K562 (cell line): ENCODE data around the gene MPV17L2. TPM values are rescaled to one million over a fixed set of nuclear protein-coding genes. Genes with fewer than 3 reads are reported as not detected.

Experiments used
- ARID1B ChIP-seq: fragments of 450-650 bp; IDR thresholded peaks from 2 replicates; pipeline ENCODE4 v1.6.1; 2016; ENCODE audit warnings: antibody characterized with exemption, mild to moderate bottlenecking, inconsistent platforms
- HNRNPLL ChIP-seq: fragments of 200-400 bp; formaldehyde crosslinking; IDR thresholded peaks from 2 replicates; pipeline ENCODE4 v1.6.1; 2017; ENCODE audit warnings: low read length, low read depth, mild to moderate bottlenecking; ENCODE audit not compliant: poor library complexity, severe bottlenecking
- LEF1 ChIP-seq: fragments of 450-650 bp; IDR thresholded peaks from 2 replicates; pipeline ENCODE4 v1.6.1; 2016; ENCODE audit warnings: mild to moderate bottlenecking
- PML ChIP-seq: IDR thresholded peaks from 2 replicates; pipeline ENCODE4 v1.6.1; 2012; ENCODE audit warnings: low read length, inconsistent platforms
- POLR3A ChIP-seq: IDR thresholded peaks from 2 replicates; pipeline ENCODE4 v1.6.1; 2011; ENCODE audit warnings: borderline replicate concordance, mild to moderate bottlenecking, moderate library complexity; ENCODE audit not compliant: insufficient read length, insufficient read depth; ENCODE audit errors: extremely low read depth
- SMAD4 ChIP-seq: fragments of 250-450 bp; sonication (Bioruptor Pico); conservative IDR thresholded peaks from 2 replicates; pipeline ENCODE4 v1.8.0; 2021; ENCODE audit warnings: inconsistent platforms, mild to moderate bottlenecking, moderate library complexity
- SNAPC5 ChIP-seq: fragments of 250-450 bp; sonication (Bioruptor Pico); IDR thresholded peaks from 2 replicates; pipeline ENCODE4 v1.8.0; 2021; ENCODE audit warnings: moderate library complexity, mild to moderate bottlenecking, inconsistent platforms
- ZBTB12 ChIP-seq: fragments of 250-450 bp; sonication (Bioruptor Pico); IDR thresholded peaks from 2 replicates; pipeline ENCODE4 v1.4.0; 2020
- ZHX1 ChIP-seq: fragments of 150-350 bp; conservative IDR thresholded peaks from 2 replicates; pipeline ENCODE4 v1.6.1; 2014; ENCODE audit warnings: low read length
- ZNF318 ChIP-seq, 2 experiments: fragments of 450-650 bp; IDR thresholded peaks; 2 replicates each; pipeline ENCODE4 v1.6.1; 2016; ENCODE audit warnings: mild to moderate bottlenecking in 2 of 2, borderline replicate concordance in 1 of 2, low read depth in 1 of 2, moderate library complexity in 1 of 2
- polyA plus RNA-seq, 8 experiments: library from polyadenylated mRNA; depleted of rRNA in 4 of 8; stranded (reverse) in 5 of 8; unstranded in 3 of 8; fragments of >200 nt; fragmentation: Nextera tagmentation in 2 of 8; fragmentation: Illumina TruSeq in 1 of 8; extraction: Ambion mirVana in 2 of 8; extraction: Trizol in 1 of 8; gene quantifications; 2 replicates each; pipeline versions ENCODE4 v1.2.1 to v1.2.3, GENCODE V29; 2011 to 2014; ENCODE audit warnings: inconsistent platforms in 1 of 8, missing spikeins in 1 of 8
- total RNA-seq, 7 experiments: library from RNA; depleted of rRNA in 6 of 7; stranded (reverse); fragments of >200 nt in 6 of 7; fragmentation: Illumina TruSeq in 2 of 7; extraction: Trizol in 2 of 7; gene quantifications; 2 replicates each; pipeline versions ENCODE4 v1.2.1 to v1.2.3, GENCODE V29; 2011 to 2021; ENCODE audit warnings: low replicate concordance in 1 of 7

The MPV17L2 gene
- total and polyA plus RNA-seq, 9 of the 15 experiments (the other 6 are each of a cell fraction or from before 2014, with no cell fraction given), result 10.6 to 60.2 (median 28.5) TPM

GRCh38 chr19:18239303-18239702, 46.3 kb downstream of the MPV17L2 start (continued):
- no peak for TF ChIP-seq PML
- no peak for TF ChIP-seq ARID1B
- no peak for TF ChIP-seq ZNF318 (IDR thresholded peaks at IDR 0.05; ENCODE audit: borderline replicate concordance in 1 of 2, low read depth in 1 of 2)
- no peak for TF ChIP-seq LEF1
- TF ChIP-seq SMAD4 (CRISPR knock-in tag), result no peak
- no peak for TF ChIP-seq POLR3A
- TF ChIP-seq ZHX1, result no peak
- TF ChIP-seq SNAPC5 (CRISPR knock-in tag), result no peak
- no peak for TF ChIP-seq HNRNPLL
- TF ChIP-seq ZBTB12, result no peak
